Effector CD4-positive, alpha-beta T cell (primary cell): ENCODE data around the gene TSPAN3.

ENCODE experiments used
- DNase-seq: peaks from one replicate; pipeline ENCODE4 v3.0.0-alpha.2; 2020

Gene TSPAN3

GRCh38 chr15:77048135-77048876 is 22.6 kb downstream of the TSPAN3 start:
- DNase-seq, result no peak

DNA sequence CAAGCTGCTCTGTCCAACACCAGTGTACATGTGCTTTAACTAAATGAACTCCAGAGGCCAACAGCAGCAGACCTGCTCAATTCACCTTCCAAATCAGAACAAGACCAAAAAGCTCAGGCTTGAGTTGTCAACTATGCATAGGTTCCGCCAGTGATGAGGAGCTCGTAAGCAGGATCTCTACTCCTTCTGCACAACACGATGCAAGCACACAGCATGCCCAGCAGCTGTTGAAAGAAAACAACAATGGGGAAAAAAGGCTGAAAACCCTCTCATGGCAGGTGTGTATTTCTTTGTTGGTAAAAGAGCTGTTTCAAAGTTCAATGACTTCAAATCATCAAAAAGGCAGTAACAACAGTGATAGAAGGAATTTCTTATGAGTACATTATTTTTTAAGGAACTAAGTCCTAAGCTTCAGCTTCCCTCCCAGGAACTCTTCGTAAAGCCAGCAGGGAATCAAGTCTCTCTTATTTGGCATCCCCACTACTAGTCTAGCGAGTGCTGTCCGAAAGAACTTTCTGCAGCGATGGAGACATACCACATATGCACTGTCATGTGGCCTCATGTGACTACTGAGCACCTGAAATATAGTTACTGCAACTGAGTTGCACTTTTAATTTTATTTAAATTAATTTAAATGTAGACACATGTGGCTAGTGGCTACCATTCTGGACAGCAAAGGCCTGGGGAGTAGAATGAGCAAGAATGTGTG is 24.1 kb downstream of the TSPAN3 start:
- no peak for DNase-seq

GRCh38 chr15:77045985-77046384 is 24.9 kb downstream of the TSPAN3 start:
- DNase-seq, result no peak

DNA sequence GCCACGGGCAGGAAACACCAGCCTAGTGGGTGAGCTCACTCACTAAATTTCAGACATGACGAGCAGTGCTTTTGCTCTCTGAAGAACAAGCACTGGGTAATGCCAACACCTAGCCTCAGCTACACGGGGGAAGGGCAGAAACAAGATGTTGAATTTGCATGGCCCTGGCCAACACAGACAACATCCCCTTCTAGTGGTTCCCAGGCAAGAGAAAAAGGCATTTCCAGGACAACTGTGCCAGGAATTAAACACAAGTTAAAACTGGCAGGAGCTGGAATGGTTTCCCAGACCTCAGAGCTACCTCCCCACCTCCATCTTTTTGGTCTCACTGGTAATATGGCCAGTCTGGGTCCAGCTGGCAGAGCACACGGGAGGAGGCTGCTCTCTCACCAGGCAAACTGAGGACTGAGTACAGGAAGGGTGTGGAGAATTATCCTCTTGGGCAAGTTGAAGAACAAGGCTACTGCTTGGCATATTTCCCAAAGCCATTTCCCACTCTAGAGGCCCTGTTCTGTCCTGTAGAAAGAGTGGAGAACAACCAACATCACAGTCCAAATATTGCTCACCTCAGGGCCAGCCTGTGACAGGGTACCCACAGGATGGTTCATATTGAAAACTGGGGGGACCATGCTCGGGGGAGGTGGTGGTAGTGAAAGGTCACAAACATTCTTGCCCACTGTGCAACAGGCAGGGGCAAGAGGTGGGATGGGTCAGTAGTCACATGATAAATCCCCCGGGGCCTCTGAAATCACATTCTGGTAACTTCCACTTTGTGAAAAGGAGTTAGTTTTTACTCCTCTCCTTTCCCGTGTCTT is 26.5 kb downstream of the TSPAN3 start:
- no peak for DNase-seq

- DNase-seq, result no peak
Measured at GRCh38 chr15:77042955-77043920, 27.7 kb downstream of the TSPAN3 start.

DNA sequence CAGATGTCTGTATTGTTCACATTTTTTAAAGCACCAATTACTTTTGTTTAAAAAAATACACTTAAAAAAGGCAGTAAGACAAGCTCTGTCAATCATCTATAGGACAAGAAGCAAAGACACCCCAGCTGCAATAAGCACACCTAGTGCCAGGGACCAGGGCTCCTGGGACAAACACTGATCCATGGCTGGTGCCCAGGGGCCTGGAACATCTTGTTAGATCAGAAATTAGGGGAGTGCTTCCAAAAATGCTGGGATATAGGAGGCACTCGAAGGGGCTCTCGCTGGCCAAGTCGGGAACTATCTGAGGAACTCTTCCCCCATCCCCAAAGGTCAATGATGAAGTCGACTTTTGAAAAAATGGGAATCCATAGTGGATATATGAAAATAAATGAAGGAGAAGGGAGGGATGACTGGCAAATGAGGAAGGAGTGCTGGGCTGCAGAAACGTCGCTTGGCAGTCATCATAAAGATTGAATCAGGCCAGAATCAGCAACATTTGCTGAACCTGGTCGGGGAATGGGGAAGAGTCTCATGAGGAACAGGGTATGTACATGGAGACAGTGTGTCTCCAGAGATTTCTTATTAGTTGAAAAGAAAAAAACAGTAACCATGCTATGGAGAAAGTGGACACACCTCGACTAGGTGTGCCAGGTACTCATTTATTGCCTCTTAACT is 28.5 kb downstream of the TSPAN3 start:
- no peak for DNase-seq

DNA sequence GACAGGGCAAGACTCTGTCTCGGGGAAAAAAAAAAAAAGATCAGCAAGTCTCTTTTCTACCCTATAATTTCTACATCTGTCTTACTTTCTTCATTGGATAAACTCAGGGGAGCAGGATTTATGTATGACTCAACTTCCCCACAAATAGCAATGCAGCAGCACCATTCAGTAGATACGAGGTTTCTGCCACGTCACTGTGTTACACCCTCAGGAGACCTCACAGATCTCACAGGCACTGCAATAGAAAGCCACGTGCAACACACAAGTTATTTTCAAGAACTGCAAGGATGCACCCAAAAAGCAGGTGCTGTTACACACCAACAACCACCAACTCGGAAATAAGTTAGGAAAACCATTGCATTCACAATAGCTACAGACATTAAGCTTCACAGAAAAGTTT is 30.2 kb downstream of the TSPAN3 start:
- no peak for DNase-seq

DNA sequence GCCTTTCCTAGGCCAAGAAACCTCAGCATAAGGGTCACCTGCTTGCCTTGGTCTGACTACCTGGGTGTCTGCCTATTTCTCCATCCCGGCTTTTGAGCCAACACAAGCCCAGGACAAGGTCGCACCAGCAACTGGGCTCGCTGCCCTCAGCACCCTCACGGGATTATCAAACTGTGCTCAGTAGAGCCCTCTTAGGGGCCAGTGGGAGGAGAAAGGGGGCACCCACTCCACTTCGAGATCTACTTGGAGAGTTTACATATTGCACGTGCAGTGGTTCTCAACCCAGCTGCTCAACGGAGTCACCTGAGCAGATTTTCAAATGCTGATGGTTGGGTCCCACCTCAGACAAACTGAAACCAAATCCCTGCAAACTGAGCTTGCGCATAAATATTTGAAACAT is 31.1 kb downstream of the TSPAN3 start:
- DNase-seq, result no peak

GRCh38 chr15:77039217-77039533 is 31.7 kb downstream of the TSPAN3 start:
- no peak for DNase-seq

- no peak for DNase-seq
Measured at GRCh38 chr15:77038312-77039216, 32.3 kb downstream of the TSPAN3 start.

DNA sequence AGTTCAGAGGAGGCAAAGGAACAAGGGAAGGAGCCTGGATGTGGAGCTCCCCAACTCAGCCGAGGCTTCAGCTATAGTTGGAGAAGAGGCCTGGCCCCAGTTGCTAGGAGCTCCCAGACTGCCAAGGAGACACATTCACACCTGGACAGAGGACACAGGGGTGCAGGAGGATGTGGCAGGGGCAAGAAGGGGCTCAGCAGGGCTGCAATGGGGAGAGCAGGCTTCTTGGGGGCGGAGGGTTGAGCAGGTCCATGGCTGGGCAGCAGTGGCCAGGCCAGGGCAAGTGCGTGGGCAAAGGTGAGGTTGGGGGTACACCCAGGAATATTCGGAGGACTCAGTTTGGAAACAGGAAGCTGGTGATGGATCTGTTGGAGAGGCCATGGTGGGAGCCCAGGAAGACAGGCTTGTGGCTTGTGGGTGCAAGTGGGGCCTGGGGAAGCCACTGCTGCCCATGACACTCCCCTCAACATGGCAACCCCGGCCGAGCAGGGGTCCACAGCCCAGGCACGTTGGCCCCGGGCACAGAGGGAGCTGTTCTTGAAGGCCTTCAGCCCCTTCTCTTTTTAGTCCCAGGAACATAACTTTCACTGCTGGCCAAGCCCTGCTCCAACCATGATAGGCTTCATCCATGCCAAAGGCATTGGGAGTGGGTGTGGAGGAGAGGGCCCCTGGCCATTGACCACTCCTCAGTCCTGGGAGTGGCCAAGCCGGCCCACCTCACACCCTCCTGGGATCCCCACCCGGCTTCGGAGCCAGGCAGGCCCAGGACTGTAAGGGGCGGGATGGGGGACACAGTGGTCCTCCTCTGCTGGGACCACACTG is 33.3 kb downstream of the TSPAN3 start:
- DNase-seq, result no peak

GRCh38 chr15:77036537-77037387 is 34.1 kb downstream of the TSPAN3 start:
- no peak for DNase-seq

- no peak for DNase-seq
Measured at GRCh38 chr15:77035999-77036471, 34.9 kb downstream of the TSPAN3 start.

DNA sequence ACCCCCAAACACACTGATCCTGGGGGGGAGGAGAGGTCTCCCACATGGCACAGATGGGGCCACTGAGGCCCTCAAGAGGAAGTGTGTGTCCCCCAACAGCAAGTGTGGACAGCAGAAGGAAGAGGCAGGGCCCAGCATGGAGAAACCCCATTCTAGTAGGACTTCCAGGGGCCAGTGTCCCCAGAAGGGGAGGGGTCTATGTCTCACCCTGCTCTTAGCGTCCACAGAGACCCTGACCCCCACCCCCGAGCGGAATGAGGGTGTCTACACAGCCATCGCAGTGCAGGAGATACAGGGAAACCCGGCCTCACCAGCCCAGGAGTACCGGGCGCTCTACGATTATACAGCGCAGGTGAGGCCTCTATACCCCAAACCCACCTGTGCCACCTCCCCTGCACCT is 35.3 kb downstream of the TSPAN3 start:
- no peak for DNase-seq

DNA sequence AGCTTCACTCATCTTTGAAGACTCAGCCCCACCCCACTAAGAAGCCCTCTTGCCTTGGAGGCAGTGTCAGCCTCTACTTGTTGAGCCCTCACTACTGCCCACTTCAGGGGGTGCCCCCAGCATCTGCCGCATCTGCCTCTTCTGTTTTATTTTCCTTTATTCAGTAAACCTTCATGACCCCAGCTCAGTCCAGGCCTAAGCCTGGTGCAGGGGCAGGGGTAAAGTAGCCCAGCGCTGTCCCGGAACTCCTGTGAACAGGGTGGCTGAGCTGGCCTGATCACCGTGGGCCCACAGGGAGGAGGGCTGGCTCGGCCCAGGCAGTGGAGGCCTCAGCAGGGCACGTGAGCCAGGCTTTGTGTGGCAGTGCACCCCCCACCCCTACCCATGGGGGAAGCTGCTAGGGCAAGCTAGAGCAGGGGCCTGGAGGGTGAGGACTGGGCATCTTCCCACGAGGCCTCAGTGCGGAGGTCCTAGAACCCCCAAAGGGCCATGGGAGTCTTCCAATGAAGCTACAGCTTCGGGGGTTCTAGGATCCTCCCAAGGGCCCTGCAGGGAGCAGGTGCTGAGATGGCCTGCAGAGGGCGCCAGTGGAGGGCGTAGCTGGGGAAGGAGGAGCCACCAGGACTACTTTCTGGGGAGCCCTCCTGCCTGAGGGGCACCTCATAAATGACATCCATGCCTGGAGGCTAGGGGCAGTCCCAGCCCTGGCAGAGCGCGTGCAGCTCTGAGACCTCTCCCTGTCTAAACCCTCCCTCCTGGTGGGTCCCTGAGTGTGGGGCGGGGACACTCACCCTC is 36.0 kb downstream of the TSPAN3 start:
- DNase-seq, result no peak

GRCh38 chr15:77033729-77034671 is 36.9 kb downstream of the TSPAN3 start:
- DNase-seq, result no peak

DNA sequence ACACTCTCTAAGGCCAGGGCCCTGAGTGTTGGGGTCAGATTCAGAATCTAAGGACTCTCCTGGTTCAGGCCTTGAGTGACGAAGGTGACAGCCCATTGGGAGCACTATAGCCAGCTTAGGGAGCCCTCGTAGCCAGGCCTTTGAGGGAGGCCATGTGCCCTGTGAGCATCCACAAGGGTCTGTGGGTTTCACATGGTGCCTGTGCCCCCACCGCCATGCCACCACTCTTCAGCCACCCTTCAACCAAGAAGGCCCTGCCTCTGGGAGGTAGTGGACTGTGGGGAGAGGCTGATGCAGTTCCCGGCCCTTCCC is 37.5 kb downstream of the TSPAN3 start:
- no peak for DNase-seq
